ENCODE data around the gene COL9A3. TPM values are rescaled to one million over a fixed set of nuclear protein-coding genes. Genes with fewer than 3 reads are reported as not detected.
"Not testable (repeated sequence)": the region's sequence is repeated elsewhere in the genome, so short reads cannot be mapped to it uniquely, and the experiment has no call there.

COL9A3 gene
- total RNA-seq, 1 experiment from 2014 or later, result not detected

GRCh38 chr20:62856931-62857619 lies 40.2 kb downstream of the COL9A3 start:
- Histone ChIP-seq H3K4me1 (replicated peaks) (peaks cover 16% of the 10 kb centered on the region), H3K36me3 (peaks cover 45% of the 10 kb centered on the region), H3K27me3 (replicated peaks) (no peaks in the 10 kb centered on the region), H3K4me3 (no peak overlapping the region), H3K27ac (no peak overlapping the region), H3K9me3 (replicated peaks) (peaks cover 2% of the 10 kb centered on the region; the same call in 1 of the 2 replicates)
- no peak for DNase-seq (ENCODE audit: low read depth in 1 of 2, low spot score in 2 of 2)

GRCh38 chr20:62858058-62858830 lies 41.4 kb downstream of the COL9A3 start:
- Histone ChIP-seq H3K4me3 (no peak overlapping the region), H3K4me1 (replicated peaks) (peaks cover 17% of the 10 kb centered on the region), H3K36me3 (peaks cover 39% of the 10 kb centered on the region), H3K27me3 (replicated peaks) (no peaks in the 10 kb centered on the region), H3K27ac (no peak overlapping the region), H3K9me3 (replicated peaks) (peaks cover 3% of the 10 kb centered on the region; the same call in 1 of the 2 replicates)
- no peak for DNase-seq (ENCODE audit: low read depth in 1 of 2, low spot score in 2 of 2)

- Histone ChIP-seq H3K36me3 (peaks cover 26% of the 10 kb centered on the region), H3K9me3 (replicated peaks) (peaks cover 3% of the 10 kb centered on the region; the same call in 1 of the 2 replicates), H3K27me3 (replicated peaks) (no peaks in the 10 kb centered on the region), H3K4me1 (replicated peaks) (peaks cover 17% of the 10 kb centered on the region), H3K4me3 (no peak overlapping the region), H3K27ac (no peak overlapping the region)
- no peak for DNase-seq (ENCODE audit: low read depth in 1 of 2, low spot score in 2 of 2)
Observed at GRCh38 chr20:62859721-62860120, 42.9 kb downstream of the COL9A3 start.

- Histone ChIP-seq H3K4me3 (peak overlapping the region; percentile 66), H3K27me3 (replicated peaks) (no peaks in the 10 kb centered on the region), H3K4me1 (replicated peaks) (peaks cover 17% of the 10 kb centered on the region), H3K9me3 (replicated peaks) (peaks cover 3% of the 10 kb centered on the region; the same call in 1 of the 2 replicates), H3K27ac (no peak overlapping the region), H3K36me3 (peaks cover 19% of the 10 kb centered on the region)
- DNase-seq (ENCODE audit: low read depth in 1 of 2, low spot score in 2 of 2), result no peak
Observed at GRCh38 chr20:62860391-62860923, 43.6 kb downstream of the COL9A3 start.

- Histone ChIP-seq H3K27ac (no peak overlapping the region), H3K4me3 (peak overlapping the region; percentile 66), H3K4me1 (replicated peaks) (peaks cover 17% of the 10 kb centered on the region), H3K27me3 (replicated peaks) (no peaks in the 10 kb centered on the region), H3K36me3 (peaks cover 14% of the 10 kb centered on the region), H3K9me3 (replicated peaks) (peaks cover 3% of the 10 kb centered on the region; the same call in 1 of the 2 replicates)
- peak in 1 of 2 experiments; percentile 33 for DNase-seq (ENCODE audit: low read depth in 1 of 2, low spot score in 2 of 2)
Observed at GRCh38 chr20:62860924-62861691, 44.3 kb downstream of the COL9A3 start.

GRCh38 chr20:62861726-62862336 lies 45.0 kb downstream of the COL9A3 start, which contains the start of gene TCFL5:
TCFL5 (minus strand) TSS chr20:62861822; CDS start chr20:62861670, 152 bp downstream.
- H3K27ac ChIP-seq, result no peak within 1 kb of the TSS
- peaks cover 17% of the 10 kb centered on the region for H3K4me1 ChIP-seq (replicated peaks)
- peak within 1 kb of the TSS; percentile 66 for H3K4me3 ChIP-seq
- H3K27me3 ChIP-seq (replicated peaks), result no peaks in the 10 kb centered on the region; the same call in 1 of the 2 replicates
- peaks cover 13% of the 10 kb centered on the region for H3K36me3 ChIP-seq
- peaks cover 3% of the 10 kb centered on the region; the same call in 1 of the 2 replicates for H3K9me3 ChIP-seq (replicated peaks)
- DNase-seq (ENCODE audit: low read depth in 1 of 2, low spot score in 2 of 2), result peak; percentile 66 to 88

- H3K4me3 ChIP-seq, result no peak overlapping the region
- no peak overlapping the region for H3K27ac ChIP-seq
- no peak for DNase-seq (ENCODE audit: low read depth in 1 of 2, low spot score in 2 of 2)
- H3K36me3 ChIP-seq, result peaks cover 3% of the 10 kb centered on the region; the same call in 1 of the 2 replicates
- H3K9me3 ChIP-seq (replicated peaks), result peaks cover 3% of the 10 kb centered on the region; the same call in 1 of the 2 replicates
- H3K27me3 ChIP-seq (replicated peaks), result peaks cover 9% of the 10 kb centered on the region
- H3K4me1 ChIP-seq (replicated peaks), result peaks cover 17% of the 10 kb centered on the region
Observed at GRCh38 chr20:62864207-62864606, 47.4 kb downstream of the COL9A3 start.

- no peak overlapping the region for H3K27ac ChIP-seq
- H3K4me1 ChIP-seq (replicated peaks), result peaks cover 12% of the 10 kb centered on the region
- DNase-seq (ENCODE audit: low read depth in 1 of 2, low spot score in 2 of 2), result no peak
- H3K36me3 ChIP-seq, result no peaks in the 10 kb centered on the region
- no peak overlapping the region for H3K4me3 ChIP-seq
- peaks cover 8% of the 10 kb centered on the region for H3K27me3 ChIP-seq (replicated peaks)
- no peaks in the 10 kb centered on the region for H3K9me3 ChIP-seq (replicated peaks)
Observed at GRCh38 chr20:62872184-62872847, 55.5 kb downstream of the COL9A3 start.

GRCh38 chr20:62872862-62873261 lies 56.0 kb downstream of the COL9A3 start:
- H3K36me3 ChIP-seq, result no peaks in the 10 kb centered on the region
- peaks cover 2% of the 10 kb centered on the region for H3K27me3 ChIP-seq (replicated peaks)
- H3K4me3 ChIP-seq, result no peak overlapping the region
- no peaks in the 10 kb centered on the region for H3K9me3 ChIP-seq (replicated peaks)
- no peak overlapping the region for H3K27ac ChIP-seq
- peaks cover 12% of the 10 kb centered on the region for H3K4me1 ChIP-seq (replicated peaks)
- DNase-seq (ENCODE audit: low read depth in 1 of 2, low spot score in 2 of 2), result no peak

GRCh38 chr20:62873280-62873679 lies 56.4 kb downstream of the COL9A3 start:
- peaks cover 12% of the 10 kb centered on the region for H3K4me1 ChIP-seq (replicated peaks)
- no peak for DNase-seq (ENCODE audit: low read depth in 1 of 2, low spot score in 2 of 2)
- no peak overlapping the region for H3K4me3 ChIP-seq
- H3K27me3 ChIP-seq (replicated peaks), result peaks cover 2% of the 10 kb centered on the region; the same call in 1 of the 2 replicates
- no peak overlapping the region for H3K27ac ChIP-seq
- no peaks in the 10 kb centered on the region for H3K36me3 ChIP-seq
- H3K9me3 ChIP-seq (replicated peaks), result no peaks in the 10 kb centered on the region

GRCh38 chr20:62873681-62874031 lies 56.8 kb downstream of the COL9A3 start:
- DNase-seq (ENCODE audit: low read depth in 1 of 2, low spot score in 2 of 2), result peak; percentile 48 to 79

GRCh38 chr20:62874964-62875344 lies 58.1 kb downstream of the COL9A3 start:
- no peaks in the 10 kb centered on the region for H3K9me3 ChIP-seq (replicated peaks)
- no peaks in the 10 kb centered on the region; the same call in 1 of the 2 replicates for H3K36me3 ChIP-seq
- DNase-seq (ENCODE audit: low read depth in 1 of 2, low spot score in 2 of 2), result no peak
- H3K4me1 ChIP-seq (replicated peaks), result peaks cover 12% of the 10 kb centered on the region
- H3K4me3 ChIP-seq, result no peak overlapping the region
- H3K27me3 ChIP-seq (replicated peaks), result peaks cover 2% of the 10 kb centered on the region; the same call in 1 of the 2 replicates
- no peak overlapping the region for H3K27ac ChIP-seq

More at GRCh38 chr20:62873681-62874031, 56.8 kb downstream of the COL9A3 start:
- H3K4me1 ChIP-seq (replicated peaks), result peaks cover 12% of the 10 kb centered on the region
- H3K27ac ChIP-seq; H3K9me3 ChIP-seq (replicated peaks); H3K36me3 ChIP-seq; H3K4me3 ChIP-seq; H3K27me3 ChIP-seq (replicated peaks): not testable (repeated sequence)
